Measurements from ENCODE around the gene NLRP1. TPM values are rescaled to one million over a fixed set of nuclear protein-coding genes. Genes with fewer than 3 reads are reported as not detected.

Gene NLRP1
- total and polyA plus RNA-seq, 2 donors (not counting 3 experiments of a cell fraction or from before 2014, with no cell fraction given) = 43.8 to 53.9 TPM

- Histone ChIP-seq H3K79me2 (ENCODE audit: control insufficient read depth, insufficient read depth, low read length) (peaks cover 24% of the 10 kb centered on the region), H2AFZ (ENCODE audit: low read depth, low read length) (no peak overlapping the region), H3K36me3 (ENCODE audit: control insufficient read depth in 2 of 2, extremely low read depth in 1 of 2, insufficient read depth in 2 of 2, low read length in 2 of 2) (peaks cover 10 to 33% of the 10 kb centered on the region in 2 experiments), H3K4me3 (replicated peaks in 1 of 3; ENCODE audit: insufficient read depth in 1 of 3, low read depth in 1 of 3, low read length in 3 of 3) (no peak overlapping the region), H4K20me1 (replicated peaks; ENCODE audit: control insufficient read depth, extremely low read depth, insufficient read depth, low read length) (no peaks in the 10 kb centered on the region), H3K4me1 (ENCODE audit: control insufficient read depth, extremely low read depth, insufficient read depth, low read length) (peaks cover 5% of the 10 kb centered on the region), H3K9ac (replicated peaks; ENCODE audit: extremely low read depth, insufficient read depth, low read length) (no peak overlapping the region), H3K9me3 (replicated peaks; ENCODE audit: control insufficient read depth, insufficient read depth, low read length) (no peaks in the 10 kb centered on the region), H3K9me1 (replicated peaks; ENCODE audit: control insufficient read depth, extremely low read depth, insufficient read depth, low read length) (no peaks in the 10 kb centered on the region), H3K4me2 (ENCODE audit: insufficient read depth, low read length) (no peak overlapping the region), H3K27ac (ENCODE audit: insufficient read depth, low read depth, low read length) (no peak overlapping the region), H3K27me3 (ENCODE audit: control insufficient read depth in 2 of 2, insufficient read depth in 2 of 2, low read length in 2 of 2) (no peaks in the 10 kb centered on the region)
- dilution Hi-C loops (cut with MboI; ENCODE audit: extremely low pct_ligation_motif_present, low sequenced_read_pairs) = no loop called here
- FAIRE-seq = no peak
- BruUV-seq (replicated peaks) = no TSS peak
- CTCF ChIA-PET = no interaction called here
- DNase-seq (ENCODE audit: low read depth, low spot score) = no peak
- TF ChIP-seq MYC (IDR thresholded peaks at IDR 0.05; ENCODE audit: low read depth, low read length) (no peak), EZH2 (IDR thresholded peaks at IDR 0.05; ENCODE audit: borderline replicate concordance, low read depth, low read length, severe bottlenecking) (no peak), GATA2 (IDR thresholded peaks at IDR 0.05; ENCODE audit: insufficient read depth, insufficient read length, low read depth, low read length) (no peak), POLR2AphosphoS5 (IDR thresholded peaks at IDR 0.05; ENCODE audit: insufficient read depth, low read depth, low read length) (no peak), CTCF (IDR thresholded peaks at IDR 0.05; ENCODE audit: extremely low read depth in 1 of 2, insufficient read depth in 1 of 2, low read depth in 1 of 2, low read length in 2 of 2) (no peak), FOS (IDR thresholded peaks at IDR 0.05; ENCODE audit: borderline replicate concordance, insufficient read depth, low read length) (no peak), POLR2A (IDR thresholded peaks at IDR 0.05; ENCODE audit: low read depth, low read length) (no peak), MAX (IDR thresholded peaks at IDR 0.05; ENCODE audit: insufficient read depth, insufficient read length) (no peak), JUN (IDR thresholded peaks at IDR 0.05; ENCODE audit: borderline replicate concordance, insufficient read depth, insufficient read length, low read depth) (no peak)
- intact Hi-C loops (cut with micrococcal nuclease) = no loop called here
- POLR2A ChIA-PET = no interaction called here
Measured at GRCh38 chr17:5561736-5562571, 22.4 kb downstream of the NLRP1 start.

Data from endothelial cell of umbilical vein (primary cell).